NB4 (cell line): Measurements from ENCODE around the gene ZNF26.

Experiments used
- DNase-seq: peaks from one replicate; pipeline ENCODE4 v3.0.0; 2010; ENCODE audit warnings: low read depth
- H3K4me3 ChIP-seq: one replicate; pipeline ENCODE4 v1.5.1; 2011; ENCODE audit warnings: mild to moderate bottlenecking, low read depth, low read length, moderate library complexity
- CTCF ChIP-seq: IDR thresholded peaks from one replicate; pipeline ENCODE4 v1.5.1; 2012; ENCODE audit warnings: low read depth, low read length
- MYC ChIP-seq: IDR thresholded peaks from 2 replicates; pipeline ENCODE4 v1.6.1; 2011; ENCODE audit warnings: low read depth, low read length
- POLR2A ChIP-seq: IDR thresholded peaks from 2 replicates; pipeline ENCODE4 v1.6.1; 2011; ENCODE audit warnings: mild to moderate bottlenecking; ENCODE audit not compliant: insufficient read length; ENCODE audit errors: extremely low read depth
- TF ChIP-seq, protein P1 (sequence below): IDR thresholded peaks from 2 replicates; pipeline ENCODE4 v1.6.1; 2011; ENCODE audit warnings: low read depth, low read length

The ZNF26 gene

GRCh38 chr12:133026996-133027395 is 40.8 kb downstream of the ZNF26 start:
- no peak for DNase-seq
- H3K4me3 ChIP-seq, result no peak overlapping the region
- TF ChIP-seq CTCF (no peak), MYC (no peak), POLR2A (no peak)
- TF ChIP-seq, protein P1, sequence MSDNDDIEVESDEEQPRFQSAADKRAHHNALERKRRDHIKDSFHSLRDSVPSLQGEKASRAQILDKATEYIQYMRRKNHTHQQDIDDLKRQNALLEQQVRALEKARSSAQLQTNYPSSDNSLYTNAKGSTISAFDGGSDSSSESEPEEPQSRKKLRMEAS, result no peak

GRCh38 chr12:133037207-133038005 is 51.2 kb downstream of the ZNF26 start, which contains the start of gene ZNF84:
Gene ZNF84 (plus strand): TSS chr12:133037509. CDS start chr12:133041468, 3,959 bp downstream.
- peak within 1 kb of the TSS; percentile 88 for H3K4me3 ChIP-seq
- TF ChIP-seq POLR2A (peak; percentile 72), CTCF (no peak), MYC (peak; percentile 98)
- TF ChIP-seq, protein P1, result peak; percentile 98
- peak; percentile 100 for DNase-seq

DNA sequence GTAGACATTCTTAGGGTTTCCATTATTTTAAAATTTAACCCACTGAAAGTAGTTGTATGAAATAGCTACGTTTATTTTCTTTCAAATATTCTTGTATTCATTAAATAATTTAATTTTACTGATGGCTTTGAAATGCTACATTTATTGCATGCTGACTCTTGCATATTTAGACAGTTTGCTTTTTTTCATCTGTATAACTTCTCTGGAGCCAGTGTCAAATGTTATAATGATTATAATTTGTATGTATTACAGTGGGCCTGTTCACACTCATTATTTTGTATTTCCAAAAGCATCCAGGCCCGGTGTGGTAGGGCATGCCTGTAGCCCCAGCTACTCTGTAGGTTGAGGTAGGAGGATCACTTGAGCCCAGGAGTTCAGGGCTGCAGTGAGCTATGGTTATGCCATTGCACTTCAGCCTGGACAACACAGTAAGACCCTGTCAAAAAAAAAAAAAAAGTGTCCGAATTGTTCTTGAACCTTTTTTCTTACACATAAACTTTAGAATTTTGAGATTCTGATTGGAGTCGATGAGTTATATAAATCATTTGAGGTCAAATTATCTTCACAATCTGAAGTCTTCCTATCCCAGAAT is 52.0 kb downstream of the ZNF26 start:
- DNase-seq, result peak; percentile 33
- TF ChIP-seq POLR2A (no peak), CTCF (no peak), MYC (no peak)
- TF ChIP-seq, protein P1, result no peak
- H3K4me3 ChIP-seq, result peak overlapping the region; percentile 88

- no peak overlapping the region for H3K4me3 ChIP-seq
- TF ChIP-seq CTCF (no peak), MYC (no peak), POLR2A (no peak)
- TF ChIP-seq, protein P1, result no peak
- no peak for DNase-seq
Measured at GRCh38 chr12:133046698-133047097, 60.5 kb downstream of the ZNF26 start.

DNA sequence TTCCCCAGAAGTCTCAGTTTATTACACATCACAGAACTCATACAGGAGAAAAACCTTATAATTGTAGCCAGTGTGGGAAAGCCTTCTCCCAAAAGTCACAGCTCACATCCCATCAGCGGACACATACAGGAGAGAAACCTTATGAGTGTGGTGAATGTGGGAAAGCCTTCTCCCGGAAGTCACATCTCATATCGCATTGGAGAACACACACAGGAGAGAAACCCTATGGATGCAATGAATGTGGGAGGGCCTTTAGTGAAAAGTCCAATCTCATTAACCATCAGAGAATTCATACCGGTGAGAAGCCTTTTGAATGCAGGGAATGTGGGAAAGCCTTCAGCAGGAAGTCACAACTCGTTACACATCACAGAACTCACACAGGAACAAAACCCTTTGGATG is 71.3 kb downstream of the ZNF26 start:
- TF ChIP-seq CTCF (no peak), POLR2A (no peak), MYC (no peak)
- TF ChIP-seq, protein P1, result no peak
- no peak overlapping the region for H3K4me3 ChIP-seq

More for the DNA sequence above, 71.3 kb downstream of the ZNF26 start:
- no peak for DNase-seq
